Measurements from ENCODE around the gene LRRFIP2. TPM values are rescaled to one million over a fixed set of nuclear protein-coding genes. Genes with fewer than 3 reads are reported as not detected.

LRRFIP2 gene
- total and polyA plus RNA-seq, 2 donors from 2014 or later: 26.1 to 61.4 TPM

GRCh38 chr3:37039161-37039846 is 135.1 kb downstream of the LRRFIP2 start:
- Histone ChIP-seq H3K4me3 (ENCODE audit: low read length in 3 of 3) (no peak overlapping the region), H3K36me3 (ENCODE audit: control insufficient read depth in 2 of 3, insufficient read depth in 3 of 3, low read length in 3 of 3) (peaks cover 14 to 19% (median 16%) of the 10 kb centered on the region in 3 donors)
- FAIRE-seq: no peak

GRCh38 chr3:37037352-37037751 is 137.0 kb downstream of the LRRFIP2 start:
- Histone ChIP-seq H3K9ac (ENCODE audit: low read length in 3 of 3) (no peak overlapping the region), H3K4me1 (ENCODE audit: control insufficient read depth in 2 of 3, insufficient read depth in 2 of 3, low read depth in 1 of 3, low read length in 3 of 3) (no peaks in the 10 kb centered on the region), H3K27me3 (ENCODE audit: control insufficient read depth, insufficient read depth, low read length) (no peaks in the 10 kb centered on the region), H3K9me3 (ENCODE audit: control insufficient read depth in 2 of 3, insufficient read depth in 1 of 3, low read length in 3 of 3) (peaks cover 2 to 10% (median 2%) of the 10 kb centered on the region in 3 donors), H3K36me3 (ENCODE audit: control insufficient read depth in 2 of 3, insufficient read depth in 3 of 3, low read length in 3 of 3) (peaks cover 14 to 19% (median 19%) of the 10 kb centered on the region in 3 donors), H3K4me3 (ENCODE audit: low read length in 3 of 3) (no peak overlapping the region), H3K27ac (ENCODE audit: low read depth in 2 of 2, low read length in 2 of 2) (no peak overlapping the region)
- DNase-seq: no peak
- intact Hi-C loops (cut with DNase I): no loop called here
- FAIRE-seq: no peak
- TF ChIP-seq CTCF (IDR thresholded peaks at IDR 0.05; ENCODE audit: borderline replicate concordance, extremely low read depth, insufficient read depth): no peak

More at GRCh38 chr3:37039161-37039846, 135.1 kb downstream of the LRRFIP2 start:
- peaks cover 2 to 10% (median 2%) of the 10 kb centered on the region in 3 donors for H3K9me3 ChIP-seq (ENCODE audit: control insufficient read depth in 2 of 3, insufficient read depth in 1 of 3, low read length in 3 of 3)
- no peak overlapping the region for H3K9ac ChIP-seq (ENCODE audit: low read length in 3 of 3)
- no peak for TF ChIP-seq CTCF (IDR thresholded peaks at IDR 0.05; ENCODE audit: borderline replicate concordance, extremely low read depth, insufficient read depth)
- no peak overlapping the region for H3K27ac ChIP-seq (ENCODE audit: low read depth in 2 of 2, low read length in 2 of 2)
- H3K27me3 ChIP-seq (ENCODE audit: control insufficient read depth, insufficient read depth, low read length): no peaks in the 10 kb centered on the region
- DNase-seq: no peak
- H3K4me1 ChIP-seq (ENCODE audit: control insufficient read depth in 2 of 3, insufficient read depth in 2 of 3, low read depth in 1 of 3, low read length in 3 of 3): no peaks in the 10 kb centered on the region
- intact Hi-C loops (cut with DNase I): no loop called here

GRCh38 chr3:37032961-37033360 is 141.4 kb downstream of the LRRFIP2 start:
- peaks cover 9 to 24% (median 18%) of the 10 kb centered on the region in 3 donors for H3K36me3 ChIP-seq (ENCODE audit: control insufficient read depth in 2 of 3, insufficient read depth in 3 of 3, low read length in 3 of 3)
- H3K9me3 ChIP-seq (ENCODE audit: control insufficient read depth in 2 of 3, insufficient read depth in 1 of 3, low read length in 3 of 3): peaks cover 2 to 10% (median 2%) of the 10 kb centered on the region in 3 donors
- no peak for DNase-seq

More at GRCh38 chr3:37032961-37033360, 141.4 kb downstream of the LRRFIP2 start:
- FAIRE-seq: no peak
- Histone ChIP-seq H3K4me3 (ENCODE audit: low read length in 3 of 3) (no peak overlapping the region), H3K27ac (ENCODE audit: low read depth in 2 of 2, low read length in 2 of 2) (no peak overlapping the region), H3K9ac (ENCODE audit: low read length in 3 of 3) (no peak overlapping the region), H3K27me3 (ENCODE audit: control insufficient read depth, insufficient read depth, low read length) (no peaks in the 10 kb centered on the region), H3K4me1 (ENCODE audit: control insufficient read depth in 2 of 3, insufficient read depth in 2 of 3, low read depth in 1 of 3, low read length in 3 of 3) (no peaks in the 10 kb centered on the region)
- TF ChIP-seq CTCF (IDR thresholded peaks at IDR 0.05; ENCODE audit: borderline replicate concordance, extremely low read depth, insufficient read depth): no peak
- intact Hi-C loops (cut with DNase I): no loop called here
